H1 (cell line): Measurements from ENCODE around the gene BAX.

Experiments used
- ATF3 ChIP-seq: IDR thresholded peaks from 2 replicates; pipeline ENCODE4 v1.6.1; 2011; ENCODE audit warnings: low read depth, mild to moderate bottlenecking, low read length; ENCODE audit not compliant: insufficient read depth
- CBX5 ChIP-seq: fragments of 300-800, 300-1000 bp; sonication (generic); IDR thresholded peaks from 2 replicates; pipeline ENCODE4 v1.7.1; 2016; ENCODE audit warnings: antibody characterized with exemption, low read length, low read depth
- CEBPB ChIP-seq: IDR thresholded peaks from 2 replicates; pipeline ENCODE4 v1.6.1; 2012; ENCODE audit warnings: low read depth, low read length
- CREB1 ChIP-seq: IDR thresholded peaks from 2 replicates; pipeline ENCODE4 v1.6.1; 2012; ENCODE audit warnings: inconsistent platforms
- CTCF ChIP-seq, 3 experiments: IDR thresholded peaks; 1 replicate in 2 of 3; 2 replicates in 1 of 3; pipeline versions ENCODE4 v1.5.1 to v1.6.1; 2011; ENCODE audit warnings: low read length in 3 of 3, mild to moderate bottlenecking in 3 of 3, inconsistent platforms in 2 of 3, low read depth in 1 of 3, moderate library complexity in 1 of 3; ENCODE audit not compliant: insufficient read depth in 1 of 3; ENCODE audit errors: control extremely low read depth in 1 of 3
- EZH2 ChIP-seq: fragments of 200-600 bp; sonication (generic); IDR thresholded peaks from 2 replicates; pipeline ENCODE4 v1.7.1; 2012; ENCODE audit warnings: low read depth, mild to moderate bottlenecking, moderate library complexity, low read length, inconsistent platforms; ENCODE audit not compliant: severe bottlenecking
- GABPA ChIP-seq: IDR thresholded peaks from 2 replicates; pipeline ENCODE4 v1.6.1; 2011; ENCODE audit warnings: mild to moderate bottlenecking, low read length, moderate library complexity, borderline replicate concordance; ENCODE audit not compliant: insufficient read depth
- POLR2A ChIP-seq, 2 experiments: IDR thresholded peaks; 1 replicate in 1 of 2; 2 replicates in 1 of 2; pipeline ENCODE4 v1.6.1; 2011; ENCODE audit warnings: low read depth in 2 of 2, low read length in 2 of 2, mild to moderate bottlenecking in 2 of 2; ENCODE audit errors: control extremely low read depth in 1 of 2
- SIX5 ChIP-seq: IDR thresholded peaks from 2 replicates; pipeline ENCODE4 v1.6.1; 2011; ENCODE audit warnings: mild to moderate bottlenecking, low read depth, low read length
- ZNF274 ChIP-seq: IDR thresholded peaks from 2 replicates; pipeline ENCODE4 v1.7.0; 2012; ENCODE audit warnings: low read length, borderline replicate concordance; ENCODE audit errors: extremely low read depth

- TF ChIP-seq CTCF (IDR thresholded peaks at IDR 0.05; ENCODE audit: control extremely low read depth in 1 of 3, insufficient read depth in 1 of 3, low read depth in 1 of 3, low read length in 3 of 3), result peak; percentile 69 to 83 (median 74)
- TF ChIP-seq CREB1, result no peak
- TF ChIP-seq POLR2A (IDR thresholded peaks at IDR 0.05; ENCODE audit: control extremely low read depth in 1 of 2, low read depth in 2 of 2, low read length in 2 of 2), result no peak
- TF ChIP-seq EZH2, result no peak
- TF ChIP-seq ATF3, result no peak
- TF ChIP-seq GABPA, result no peak; the same call in 1 of the 2 replicates
- TF ChIP-seq SIX5, result no peak
- TF ChIP-seq ZNF274, result no peak
- TF ChIP-seq CBX5, result no peak
- no peak for TF ChIP-seq CEBPB
These were observed 43.3 kb downstream of the BAX start for GRCh38 chr19:48997972-48998371.
